ENCODE data around the gene LIPJ.

Gene LIPJ

DNA sequence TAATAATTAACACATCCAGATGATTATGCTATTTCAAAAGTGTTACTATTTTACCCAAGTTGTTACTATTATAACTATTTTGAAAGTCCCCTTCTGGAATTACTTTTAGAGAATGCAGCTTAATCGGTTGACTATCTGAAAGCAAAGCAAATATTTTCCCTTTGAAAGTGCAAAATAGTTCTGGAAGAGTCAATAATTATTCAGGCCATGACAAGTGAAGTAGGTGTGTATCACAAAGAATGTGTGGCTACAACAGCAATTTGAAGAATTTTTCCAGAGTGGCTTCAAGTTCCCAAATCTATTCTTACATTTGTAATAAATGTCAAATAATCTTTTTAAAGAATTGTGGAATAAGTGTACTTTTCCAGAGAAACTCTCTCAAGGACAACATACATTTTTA is 46.2 kb upstream of the LIPJ start:
- Histone ChIP-seq H4K20me1 (ENCODE audit: control insufficient read depth, insufficient read depth, low read depth, low read length) (no peaks in the 10 kb centered on the region), H3K9me3 (ENCODE audit: control insufficient read depth, insufficient read depth, low read length) (no peaks in the 10 kb centered on the region), H3K79me2 (ENCODE audit: control insufficient read depth, low read length) (no peaks in the 10 kb centered on the region), H3K4me2 (ENCODE audit: low read length) (no peak overlapping the region), H3K36me3 (ENCODE audit: control insufficient read depth, low read length) (no peaks in the 10 kb centered on the region), H3K4me3 (ENCODE audit: low read length) (no peak overlapping the region), H3K9me2 (replicated peaks; ENCODE audit: control insufficient read depth, low read length) (no peaks in the 10 kb centered on the region), H3K4me1 (ENCODE audit: control insufficient read depth, low read length) (no peaks in the 10 kb centered on the region), H3K27ac (ENCODE audit: low read depth, low read length) (no peak overlapping the region), H3K27me3 (ENCODE audit: control insufficient read depth, low read length) (no peaks in the 10 kb centered on the region), H3F3A (ENCODE audit: control insufficient read depth, insufficient read depth) (no peaks in the 10 kb centered on the region)
- TF ChIP-seq EZH2phosphoT487 (IDR thresholded peaks at IDR 0.05; ENCODE audit: borderline replicate concordance, low read length) (no peak), CTCF (IDR thresholded peaks at IDR 0.05; ENCODE audit: low read depth, low read length, poor library complexity, severe bottlenecking) (no peak)

- Histone ChIP-seq H3K4me1 (ENCODE audit: control insufficient read depth, low read length) (no peaks in the 10 kb centered on the region), H3K9me2 (replicated peaks; ENCODE audit: control insufficient read depth, low read length) (no peaks in the 10 kb centered on the region), H3K27me3 (ENCODE audit: control insufficient read depth, low read length) (no peaks in the 10 kb centered on the region), H3F3A (ENCODE audit: control insufficient read depth, insufficient read depth) (no peaks in the 10 kb centered on the region), H4K20me1 (ENCODE audit: control insufficient read depth, insufficient read depth, low read depth, low read length) (no peaks in the 10 kb centered on the region), H3K27ac (ENCODE audit: low read depth, low read length) (no peak overlapping the region), H3K4me3 (ENCODE audit: low read length) (no peak overlapping the region), H3K4me2 (ENCODE audit: low read length) (no peak overlapping the region), H3K9me3 (ENCODE audit: control insufficient read depth, insufficient read depth, low read length) (no peaks in the 10 kb centered on the region), H3K36me3 (ENCODE audit: control insufficient read depth, low read length) (no peaks in the 10 kb centered on the region), H3K79me2 (ENCODE audit: control insufficient read depth, low read length) (no peaks in the 10 kb centered on the region)
- TF ChIP-seq EZH2phosphoT487 (IDR thresholded peaks at IDR 0.05; ENCODE audit: borderline replicate concordance, low read length) (no peak), CTCF (IDR thresholded peaks at IDR 0.05; ENCODE audit: low read depth, low read length, poor library complexity, severe bottlenecking) (no peak)
These were observed 45.4 kb upstream of the LIPJ start for GRCh38 chr10:88541116-88541626.

DNA sequence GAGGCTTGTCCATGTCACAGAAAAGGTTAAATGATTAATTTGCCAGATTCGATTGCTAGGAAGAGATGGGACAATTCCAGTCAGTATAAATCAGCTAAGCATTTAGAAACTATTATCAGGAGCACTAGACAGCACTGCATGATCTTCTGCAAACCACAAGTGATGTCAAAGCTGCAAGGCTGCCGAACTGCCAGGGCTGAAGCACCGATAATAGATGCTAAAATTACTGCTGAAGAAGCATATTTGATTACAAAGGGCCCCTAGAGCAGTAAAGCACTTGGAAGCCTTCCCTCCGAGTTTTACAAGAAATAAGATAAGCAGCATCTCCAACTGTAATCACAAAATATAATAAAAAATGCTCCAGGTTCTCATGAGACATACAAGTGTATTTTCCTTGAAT is 44.0 kb upstream of the LIPJ start:
- H3F3A ChIP-seq (ENCODE audit: control insufficient read depth, insufficient read depth), result no peaks in the 10 kb centered on the region
- no peaks in the 10 kb centered on the region for H3K9me2 ChIP-seq (replicated peaks; ENCODE audit: control insufficient read depth, low read length)
- H3K27me3 ChIP-seq (ENCODE audit: control insufficient read depth, low read length), result no peaks in the 10 kb centered on the region
- no peaks in the 10 kb centered on the region for H3K9me3 ChIP-seq (ENCODE audit: control insufficient read depth, insufficient read depth, low read length)
- no peak for TF ChIP-seq CTCF (IDR thresholded peaks at IDR 0.05; ENCODE audit: low read depth, low read length, poor library complexity, severe bottlenecking)
- TF ChIP-seq EZH2phosphoT487 (IDR thresholded peaks at IDR 0.05; ENCODE audit: borderline replicate concordance, low read length), result no peak
- no peak overlapping the region for H3K4me2 ChIP-seq (ENCODE audit: low read length)
- H3K27ac ChIP-seq (ENCODE audit: low read depth, low read length), result no peak overlapping the region
- no peaks in the 10 kb centered on the region for H3K4me1 ChIP-seq (ENCODE audit: control insufficient read depth, low read length)
- no peak overlapping the region for H3K4me3 ChIP-seq (ENCODE audit: low read length)
- no peaks in the 10 kb centered on the region for H4K20me1 ChIP-seq (ENCODE audit: control insufficient read depth, insufficient read depth, low read depth, low read length)
- no peaks in the 10 kb centered on the region for H3K79me2 ChIP-seq (ENCODE audit: control insufficient read depth, low read length)
- H3K36me3 ChIP-seq (ENCODE audit: control insufficient read depth, low read length), result no peaks in the 10 kb centered on the region
